Thyroid gland (tissue), 4 donors: ENCODE data around the gene ATP6V1G1. TPM values are rescaled to one million over a fixed set of nuclear protein-coding genes. Genes with fewer than 3 reads are reported as not detected.

Experiments used
- DNase-seq, 2 donors: peaks; one replicate each; pipeline ENCODE4 v3.0.0-alpha.2; 2019
- H3K27ac ChIP-seq, 3 donors: fragments of 200-600 bp; sonication (generic); 1 replicate in 2 of 3; 2 replicates in 1 of 3; pipeline ENCODE4 v1.5.1; 2016 to 2019; ENCODE audit warnings: mild to moderate bottlenecking in 1 of 3, moderate library complexity in 1 of 3
- H3K27me3 ChIP-seq: fragments of 200-600 bp; sonication (generic); one replicate; pipeline ENCODE4 v1.5.1; 2019
- H3K36me3 ChIP-seq, 2 donors: fragments of 200-600 bp; sonication (generic); one replicate each; pipeline ENCODE4 v1.5.1; 2016 to 2019
- H3K4me1 ChIP-seq, 2 donors: fragments of 200-600 bp; sonication (generic); one replicate each; pipeline ENCODE4 v1.5.1; 2017 to 2019
- H3K4me3 ChIP-seq, 3 donors: fragments of 200-600 bp; sonication (generic); replicated peaks in 1 of 3; 1 replicate in 2 of 3; 2 replicates in 1 of 3; pipeline ENCODE4 v1.5.1; 2016; ENCODE audit warnings: mild to moderate bottlenecking in 1 of 3
- H3K9me3 ChIP-seq: fragments of 200-600 bp; sonication (generic); one replicate; pipeline ENCODE4 v1.5.1; 2017
- CTCF ChIP-seq, 6 experiments: fragments of 200-600 bp in 3 of 6; fragments of 450-650 bp in 3 of 6; sonication (generic) in 3 of 6; IDR thresholded peaks; one replicate each; pipeline ENCODE4 v1.5.1; 2016 to 2019; ENCODE audit warnings: antibody characterized with exemption in 6 of 6, mild to moderate bottlenecking in 2 of 6, inconsistent platforms in 1 of 6, moderate library complexity in 1 of 6
- POLR2A ChIP-seq, 2 donors: fragments of 450-650 bp; IDR thresholded peaks; one replicate each; pipeline ENCODE4 v1.6.1; 2017; ENCODE audit warnings: antibody characterized with exemption in 2 of 2, mild to moderate bottlenecking in 2 of 2, moderate library complexity in 1 of 2
- WGBS, 2 donors: methylation state at CpG; one replicate each; pipeline ENCODE4 v1.1.5; 2017; 5-methylcytosine and 5-hydroxymethylcytosine counted together
- intact Hi-C: fragments of 100-400 bp; cut with DNase I; formaldehyde crosslinking; loops from one replicate; pipeline ENCODE4 v1.15.1; 2023
- total RNA-seq, 4 donors: library from RNA; depleted of rRNA; stranded (reverse); fragments of >200 nt; gene quantifications; one replicate each; pipeline ENCODE4 v1.2.3, GENCODE V29; 2016

ATP6V1G1 gene
- total RNA-seq, 4 donors from 2014 or later = 193 to 223 (median 200) TPM

- intact Hi-C loops = loop anchor here (10.0 kb wide), 1 partner anchor 176 kb away; no protein-coding TSS in a partner anchor
- Histone ChIP-seq H3K36me3 (no peaks in the 10 kb centered on the region), H3K27me3 (no peaks in the 10 kb centered on the region), H3K9me3 (no peaks in the 10 kb centered on the region), H3K4me3 (no peak overlapping the region), H3K27ac (no peak overlapping the region), H3K4me1 (no peaks in the 10 kb centered on the region)
- DNase-seq = no peak
- TF ChIP-seq POLR2A (IDR thresholded peaks at IDR 0.05) (no peak), CTCF (IDR thresholded peaks at IDR 0.05) (no peak)
- 95 to 97% methylated on average over 2 of the region's 2 CpGs for WGBS, 2 donors
These were observed 6.9 kb upstream of the ATP6V1G1 start for GRCh38 chr9:114580609-114581193.

DNA sequence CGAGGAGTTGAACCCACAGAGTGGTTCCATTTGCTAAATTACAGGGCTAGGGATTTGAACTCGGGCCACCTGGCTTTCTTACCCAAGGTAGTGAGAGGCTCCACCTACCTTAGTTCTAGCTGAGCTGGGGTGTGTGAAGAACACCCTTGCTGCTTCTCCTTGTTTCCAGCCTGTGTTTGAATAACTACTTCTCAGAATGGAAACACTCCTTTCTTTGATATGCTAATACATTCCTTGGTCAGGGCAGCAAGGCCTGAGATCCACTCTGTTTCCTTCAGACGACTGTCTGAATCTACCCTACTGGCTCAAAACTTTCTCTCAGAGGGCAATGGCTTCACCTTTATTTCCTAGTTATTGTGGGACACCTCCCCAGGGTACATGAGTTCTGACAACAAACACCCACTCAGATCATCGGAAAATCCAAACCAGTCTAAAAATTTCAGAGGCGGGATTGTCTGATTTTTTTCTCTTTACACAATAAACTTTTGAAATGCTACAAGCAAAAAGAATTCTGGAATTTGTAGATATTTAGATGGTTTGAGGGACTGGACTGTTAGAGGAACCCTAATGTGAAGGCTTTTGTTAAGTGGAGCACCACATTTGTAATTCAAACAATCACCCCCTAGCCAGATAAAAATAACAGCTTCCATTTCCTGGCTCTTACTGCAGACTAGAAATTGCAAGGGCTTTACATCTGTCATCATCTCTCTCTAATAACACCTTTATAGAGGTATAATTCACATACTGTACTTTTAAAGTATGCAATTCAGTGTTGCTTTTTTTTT, 4.0 kb upstream of the ATP6V1G1 start:
- WGBS, 2 donors = 57 to 61% methylated on average over 5 of the region's 5 CpGs
- TF ChIP-seq CTCF (IDR thresholded peaks at IDR 0.05) = no peak
- no peak for TF ChIP-seq POLR2A (IDR thresholded peaks at IDR 0.05)
- Histone ChIP-seq H3K36me3 (no peaks in the 10 kb centered on the region), H3K27me3 (no peaks in the 10 kb centered on the region), H3K4me3 (no peak overlapping the region), H3K4me1 (peaks cover 0 to 1% of the 10 kb centered on the region in 2 donors), H3K27ac (no peak overlapping the region), H3K9me3 (no peaks in the 10 kb centered on the region)
- intact Hi-C loops = loop anchor here (10.0 kb wide), 1 partner anchor 179 kb away; no protein-coding TSS in a partner anchor
- DNase-seq = no peak

DNA sequence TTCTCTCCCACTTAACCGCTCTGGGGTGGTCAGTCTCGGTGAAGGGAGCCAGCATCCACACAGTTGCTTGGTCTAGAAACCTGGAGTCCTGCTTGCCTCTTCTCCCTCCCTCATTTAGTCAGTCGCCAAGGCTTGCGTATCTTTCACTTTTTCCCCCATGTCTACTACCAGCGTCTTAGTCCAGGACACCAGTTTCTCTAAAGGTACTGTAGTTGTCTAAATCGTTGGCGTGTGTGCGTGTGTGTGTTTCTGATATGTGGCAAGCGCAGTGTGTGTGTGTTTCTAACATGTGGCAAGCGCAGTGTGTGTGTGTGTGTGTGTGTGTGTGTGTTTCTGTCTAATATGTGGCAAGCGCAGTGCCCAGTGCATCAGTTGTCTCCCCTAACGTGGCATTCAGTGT, 641 bp downstream of the ATP6V1G1 start:
- Histone ChIP-seq H3K27ac (peak overlapping the region; percentile 60 to 96 (median 77)), H3K4me1 (peaks cover 21 to 32% of the 10 kb centered on the region in 2 donors), H3K36me3 (peaks cover 0 to 6% of the 10 kb centered on the region in 2 donors), H3K27me3 (no peaks in the 10 kb centered on the region), H3K9me3 (no peaks in the 10 kb centered on the region), H3K4me3 (peak overlapping the region; percentile 65 to 99 (median 79))
- peak; percentile 18 to 19 for DNase-seq
- WGBS, 2 donors = 0 to 1% methylated on average over 12 of the region's 12 CpGs
- TF ChIP-seq POLR2A (IDR thresholded peaks at IDR 0.05) (no peak), CTCF (IDR thresholded peaks at IDR 0.05) (no peak)
- intact Hi-C loops = loop anchor here (10.0 kb wide), 1 partner anchor 183 kb away; no protein-coding TSS in a partner anchor

GRCh38 chr9:114588651-114589526, 1.3 kb downstream of the ATP6V1G1 start:
- H3K27ac ChIP-seq = peak overlapping the region in 2 of 3 donors; percentile 77 to 96
- H3K4me3 ChIP-seq = peak overlapping the region; percentile 65 to 99 (median 79)
- no peaks in the 10 kb centered on the region for H3K9me3 ChIP-seq
- DNase-seq = no peak
- no peaks in the 10 kb centered on the region for H3K27me3 ChIP-seq
- intact Hi-C loops = loop anchor here (10.0 kb wide), 1 partner anchor 184 kb away; no protein-coding TSS in a partner anchor
- H3K36me3 ChIP-seq = peaks cover under 1 to 13% of the 10 kb centered on the region in 2 donors
- TF ChIP-seq POLR2A (IDR thresholded peaks at IDR 0.05) = no peak
- no peak for TF ChIP-seq CTCF (IDR thresholded peaks at IDR 0.05)
- 24 to 32% methylated on average over 11 of the region's 11 CpGs for WGBS, 2 donors
- H3K4me1 ChIP-seq = peaks cover 21 to 32% of the 10 kb centered on the region in 2 donors
